ENCODE results near the gene HHATL.

HHATL gene

GRCh38 chr3:42655331-42655888, 47.2 kb downstream of the HHATL start:
- H3K9ac ChIP-seq (ENCODE audit: low read depth, low read length, poor library complexity) = peak overlapping the region; percentile 83
- peak overlapping the region; percentile 65 to 87 for H3K4me3 ChIP-seq (ENCODE audit: low read length in 2 of 2)
- no peak for DNase-seq (ENCODE audit: low spot score)
- no peak overlapping the region for H2BK5ac ChIP-seq (ENCODE audit: low read length)
- H3K14ac ChIP-seq (ENCODE audit: low read length) = peak overlapping the region; percentile 84
- H3K36me3 ChIP-seq (replicated peaks in 1 of 2; ENCODE audit: control insufficient read depth in 2 of 2, insufficient read depth in 2 of 2, low read length in 2 of 2) = peaks cover 6 to 8% of the 10 kb centered on the region in 2 donors
- H3K9me3 ChIP-seq (replicated peaks in 1 of 2; ENCODE audit: control insufficient read depth in 2 of 2, insufficient read depth in 1 of 2, low read depth in 1 of 2, low read length in 2 of 2) = no peaks in the 10 kb centered on the region
- peak overlapping the region; percentile 96 for H2BK120ac ChIP-seq (ENCODE audit: low read depth, low read length)
- peaks cover 18 to 24% of the 10 kb centered on the region in 2 donors for H3K4me1 ChIP-seq (ENCODE audit: control insufficient read depth in 2 of 2, insufficient read depth in 1 of 2, low read depth in 1 of 2, low read length in 2 of 2)
- WGBS, 2 donors (ENCODE audit: extremely low coverage in 2 of 2, insufficient read length in 2 of 2, insufficient replicate concordance in 1 of 2) = no CpG with 5 or more reads among the region's 4 CpGs
- peak overlapping the region; percentile 100 for H2AK5ac ChIP-seq (ENCODE audit: low read depth, low read length)
- peak overlapping the region; percentile 64 for H4K91ac ChIP-seq (ENCODE audit: low read depth, low read length, poor library complexity)
- H2BK12ac ChIP-seq (ENCODE audit: low read length) = no peak overlapping the region
- no peak overlapping the region for H4K8ac ChIP-seq (ENCODE audit: low read depth, low read length)
- no peak overlapping the region for H2AFZ ChIP-seq (ENCODE audit: low read length)
- H3K23ac ChIP-seq (ENCODE audit: low read depth, low read length, poor library complexity) = peak overlapping the region; percentile 87
- peaks cover 4% of the 10 kb centered on the region for H3K79me1 ChIP-seq (ENCODE audit: low read depth, low read length)
- H2BK15ac ChIP-seq (ENCODE audit: low read length) = peak overlapping the region; percentile 99
- peak overlapping the region; percentile 90 for H3K18ac ChIP-seq (ENCODE audit: low read length)
- no peak overlapping the region for H3K27ac ChIP-seq (replicated peaks; ENCODE audit: low read length)
- no peak overlapping the region for H3K4ac ChIP-seq (ENCODE audit: low read length)
- no peaks in the 10 kb centered on the region for H3K27me3 ChIP-seq (ENCODE audit: control insufficient read depth in 3 of 3, insufficient read depth in 3 of 3, low read depth in 1 of 3, low read length in 3 of 3)
- H3K4me2 ChIP-seq (ENCODE audit: insufficient read depth, low read length, poor library complexity, severe bottlenecking) = peak overlapping the region; percentile 87

GRCh38 chr3:42654331-42655201, 48.0 kb downstream of the HHATL start:
- Histone ChIP-seq H3K4ac (ENCODE audit: low read length) (no peak overlapping the region), H3K9me3 (replicated peaks in 1 of 2; ENCODE audit: control insufficient read depth in 2 of 2, insufficient read depth in 1 of 2, low read depth in 1 of 2, low read length in 2 of 2) (no peaks in the 10 kb centered on the region), H3K27me3 (ENCODE audit: control insufficient read depth in 3 of 3, insufficient read depth in 3 of 3, low read depth in 1 of 3, low read length in 3 of 3) (no peaks in the 10 kb centered on the region), H3K79me1 (ENCODE audit: low read depth, low read length) (peaks cover 4% of the 10 kb centered on the region), H3K14ac (ENCODE audit: low read length) (peak overlapping the region; percentile 84), H3K9ac (ENCODE audit: low read depth, low read length, poor library complexity) (peak overlapping the region; percentile 94), H4K8ac (ENCODE audit: low read depth, low read length) (peak overlapping the region; percentile 8), H3K23ac (ENCODE audit: low read depth, low read length, poor library complexity) (peak overlapping the region; percentile 87), H3K4me2 (ENCODE audit: insufficient read depth, low read length, poor library complexity, severe bottlenecking) (peak overlapping the region; percentile 87), H2AK5ac (ENCODE audit: low read depth, low read length) (peak overlapping the region; percentile 100), H2BK120ac (ENCODE audit: low read depth, low read length) (peak overlapping the region; percentile 73), H4K91ac (ENCODE audit: low read depth, low read length, poor library complexity) (peak overlapping the region; percentile 23), H3K27ac (replicated peaks; ENCODE audit: low read length) (no peak overlapping the region), H3K18ac (ENCODE audit: low read length) (peak overlapping the region; percentile 98), H2AFZ (ENCODE audit: low read length) (peak overlapping the region; percentile 94), H2BK12ac (ENCODE audit: low read length) (no peak overlapping the region), H3K4me1 (ENCODE audit: control insufficient read depth in 2 of 2, insufficient read depth in 1 of 2, low read depth in 1 of 2, low read length in 2 of 2) (peaks cover 18 to 24% of the 10 kb centered on the region in 2 donors), H2BK5ac (ENCODE audit: low read length) (no peak overlapping the region), H3K36me3 (replicated peaks in 1 of 2; ENCODE audit: control insufficient read depth in 2 of 2, insufficient read depth in 2 of 2, low read length in 2 of 2) (peaks cover 6 to 13% of the 10 kb centered on the region in 2 donors), H2BK15ac (ENCODE audit: low read length) (peak overlapping the region; percentile 99), H3K4me3 (ENCODE audit: low read length in 2 of 2) (peak overlapping the region; percentile 65 to 87)
- no CpG with 5 or more reads among the region's 94 CpGs for WGBS, 2 donors (ENCODE audit: extremely low coverage in 2 of 2, insufficient read length in 2 of 2, insufficient replicate concordance in 1 of 2)
- peak; percentile 71 for DNase-seq (ENCODE audit: low spot score)

GRCh38 chr3:42653560-42654330, 48.9 kb downstream of the HHATL start, which contains the start of gene ZBTB47:
TSS of gene ZBTB47 (plus strand) at chr3:42653697. CDS start at chr3:42658356, 4,659 bp downstream.
- Histone ChIP-seq H3K36me3 (replicated peaks in 1 of 2; ENCODE audit: control insufficient read depth in 2 of 2, insufficient read depth in 2 of 2, low read length in 2 of 2) (peaks cover 5 to 22% of the 10 kb centered on the region in 2 donors), H3K4me1 (ENCODE audit: control insufficient read depth in 2 of 2, insufficient read depth in 1 of 2, low read depth in 1 of 2, low read length in 2 of 2) (peaks cover 18 to 24% of the 10 kb centered on the region in 2 donors), H3K4me2 (ENCODE audit: insufficient read depth, low read length, poor library complexity, severe bottlenecking) (peak within 1 kb of the TSS; percentile 87), H3K27ac (replicated peaks; ENCODE audit: low read length) (no peak within 1 kb of the TSS), H3K18ac (ENCODE audit: low read length) (peak within 1 kb of the TSS; percentile 98), H2AFZ (ENCODE audit: low read length) (peak within 1 kb of the TSS; percentile 94), H3K4me3 (ENCODE audit: low read length in 2 of 2) (peak within 1 kb of the TSS; percentile 65 to 87), H2BK15ac (ENCODE audit: low read length) (peak within 1 kb of the TSS; percentile 91), H4K91ac (ENCODE audit: low read depth, low read length, poor library complexity) (peak within 1 kb of the TSS; percentile 58), H3K23ac (ENCODE audit: low read depth, low read length, poor library complexity) (peak within 1 kb of the TSS; percentile 16), H2BK120ac (ENCODE audit: low read depth, low read length) (peak within 1 kb of the TSS; percentile 58), H2BK12ac (ENCODE audit: low read length) (peak within 1 kb of the TSS; percentile 60), H2BK5ac (ENCODE audit: low read length) (no peak within 1 kb of the TSS), H3K9ac (ENCODE audit: low read depth, low read length, poor library complexity) (peak within 1 kb of the TSS; percentile 94), H3K79me1 (ENCODE audit: low read depth, low read length) (peaks cover 4% of the 10 kb centered on the region), H2AK5ac (ENCODE audit: low read depth, low read length) (peak within 1 kb of the TSS; percentile 93), H3K27me3 (ENCODE audit: control insufficient read depth in 3 of 3, insufficient read depth in 3 of 3, low read depth in 1 of 3, low read length in 3 of 3) (no peaks in the 10 kb centered on the region), H3K9me3 (replicated peaks in 1 of 2; ENCODE audit: control insufficient read depth in 2 of 2, insufficient read depth in 1 of 2, low read depth in 1 of 2, low read length in 2 of 2) (no peaks in the 10 kb centered on the region), H3K14ac (ENCODE audit: low read length) (peak within 1 kb of the TSS; percentile 98), H3K4ac (ENCODE audit: low read length) (peak within 1 kb of the TSS; percentile 57), H4K8ac (ENCODE audit: low read depth, low read length) (peak within 1 kb of the TSS; percentile 23)
- no peak for DNase-seq (ENCODE audit: low spot score)
- WGBS, 2 donors (ENCODE audit: extremely low coverage in 2 of 2, insufficient read length in 2 of 2, insufficient replicate concordance in 1 of 2) = no CpG with 5 or more reads among the region's 31 CpGs
